ENCODE measurements around the gene AMELX.

The AMELX gene

GRCh38 chrX:11293113-11293512 is at the start of gene AMELX:
Gene AMELX (plus strand): TSS chrX:11293413. CDS start chrX:11294789, 1,376 bp downstream.
- no peak for DNase-seq (ENCODE audit: low spot score)

GRCh38 chrX:11244636-11245035 is 48.6 kb upstream of the AMELX start:
- DNase-seq (ENCODE audit: low spot score): no peak

- no peak for DNase-seq (ENCODE audit: low spot score)
Measured at GRCh38 chrX:11254417-11255109, 38.6 kb upstream of the AMELX start.

- DNase-seq (ENCODE audit: low spot score): no peak
Measured at GRCh38 chrX:11257290-11257689, 35.9 kb upstream of the AMELX start.

- DNase-seq (ENCODE audit: low spot score): no peak
Measured at GRCh38 chrX:11257711-11258110, 35.5 kb upstream of the AMELX start.

- no peak for DNase-seq (ENCODE audit: low spot score)
Measured at GRCh38 chrX:11259437-11259836, 33.8 kb upstream of the AMELX start.

GRCh38 chrX:11261260-11261659 is 32.0 kb upstream of the AMELX start:
- no peak for DNase-seq (ENCODE audit: low spot score)

GRCh38 chrX:11264925-11265324 is 28.3 kb upstream of the AMELX start:
- DNase-seq (ENCODE audit: low spot score): no peak

GRCh38 chrX:11265352-11265751 is 27.9 kb upstream of the AMELX start:
- peak; percentile 4 for DNase-seq (ENCODE audit: low spot score)

GRCh38 chrX:11266573-11267003 is 26.6 kb upstream of the AMELX start:
- no peak for DNase-seq (ENCODE audit: low spot score)

- no peak for DNase-seq (ENCODE audit: low spot score)
Measured at GRCh38 chrX:11267425-11267824, 25.8 kb upstream of the AMELX start.

GRCh38 chrX:11269006-11269405 is 24.2 kb upstream of the AMELX start:
- no peak for DNase-seq (ENCODE audit: low spot score)

GRCh38 chrX:11269996-11270395 is 23.2 kb upstream of the AMELX start:
- no peak for DNase-seq (ENCODE audit: low spot score)

- DNase-seq (ENCODE audit: low spot score): no peak
Measured at GRCh38 chrX:11272290-11272689, 20.9 kb upstream of the AMELX start.

- no peak for DNase-seq (ENCODE audit: low spot score)
Measured at GRCh38 chrX:11272863-11273262, 20.4 kb upstream of the AMELX start.

GRCh38 chrX:11273544-11273943 is 19.7 kb upstream of the AMELX start:
- no peak for DNase-seq (ENCODE audit: low spot score)

- DNase-seq (ENCODE audit: low spot score): no peak
Measured at GRCh38 chrX:11282043-11282442, 11.2 kb upstream of the AMELX start.

GRCh38 chrX:11285651-11286050 is 7.6 kb upstream of the AMELX start:
- DNase-seq (ENCODE audit: low spot score): no peak

GRCh38 chrX:11287505-11287904 is 5.7 kb upstream of the AMELX start:
- peak; percentile 4 for DNase-seq (ENCODE audit: low spot score)

GRCh38 chrX:11290416-11291102 is 2.7 kb upstream of the AMELX start:
- DNase-seq (ENCODE audit: low spot score): no peak

- DNase-seq (ENCODE audit: low spot score): no peak
Measured at GRCh38 chrX:11296051-11296450, 2.8 kb downstream of the AMELX start.

- DNase-seq (ENCODE audit: low spot score): no peak
Measured at GRCh38 chrX:11298600-11298999, 5.4 kb downstream of the AMELX start.

- no peak for DNase-seq (ENCODE audit: low spot score)
Measured at GRCh38 chrX:11304829-11305228, 11.6 kb downstream of the AMELX start.

- no peak for DNase-seq (ENCODE audit: low spot score)
Measured at GRCh38 chrX:11305641-11306040, 12.4 kb downstream of the AMELX start.

All from kidney capillary endothelial cell (primary cell).